Measurements from ENCODE around the gene DSG4. TPM values are rescaled to one million over a fixed set of nuclear protein-coding genes. Genes with fewer than 3 reads are reported as not detected.
"Not testable (repeated sequence)": the region's sequence is repeated elsewhere in the genome, so short reads cannot be mapped to it uniquely, and the experiment has no call there.

Gene DSG4, protein sequence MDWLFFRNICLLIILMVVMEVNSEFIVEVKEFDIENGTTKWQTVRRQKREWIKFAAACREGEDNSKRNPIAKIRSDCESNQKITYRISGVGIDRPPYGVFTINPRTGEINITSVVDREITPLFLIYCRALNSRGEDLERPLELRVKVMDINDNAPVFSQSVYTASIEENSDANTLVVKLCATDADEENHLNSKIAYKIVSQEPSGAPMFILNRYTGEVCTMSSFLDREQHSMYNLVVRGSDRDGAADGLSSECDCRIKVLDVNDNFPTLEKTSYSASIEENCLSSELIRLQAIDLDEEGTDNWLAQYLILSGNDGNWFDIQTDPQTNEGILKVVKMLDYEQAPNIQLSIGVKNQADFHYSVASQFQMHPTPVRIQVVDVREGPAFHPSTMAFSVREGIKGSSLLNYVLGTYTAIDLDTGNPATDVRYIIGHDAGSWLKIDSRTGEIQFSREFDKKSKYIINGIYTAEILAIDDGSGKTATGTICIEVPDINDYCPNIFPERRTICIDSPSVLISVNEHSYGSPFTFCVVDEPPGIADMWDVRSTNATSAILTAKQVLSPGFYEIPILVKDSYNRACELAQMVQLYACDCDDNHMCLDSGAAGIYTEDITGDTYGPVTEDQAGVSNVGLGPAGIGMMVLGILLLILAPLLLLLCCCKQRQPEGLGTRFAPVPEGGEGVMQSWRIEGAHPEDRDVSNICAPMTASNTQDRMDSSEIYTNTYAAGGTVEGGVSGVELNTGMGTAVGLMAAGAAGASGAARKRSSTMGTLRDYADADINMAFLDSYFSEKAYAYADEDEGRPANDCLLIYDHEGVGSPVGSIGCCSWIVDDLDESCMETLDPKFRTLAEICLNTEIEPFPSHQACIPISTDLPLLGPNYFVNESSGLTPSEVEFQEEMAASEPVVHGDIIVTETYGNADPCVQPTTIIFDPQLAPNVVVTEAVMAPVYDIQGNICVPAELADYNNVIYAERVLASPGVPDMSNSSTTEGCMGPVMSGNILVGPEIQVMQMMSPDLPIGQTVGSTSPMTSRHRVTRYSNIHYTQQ
- not detected for total RNA-seq

DNA sequence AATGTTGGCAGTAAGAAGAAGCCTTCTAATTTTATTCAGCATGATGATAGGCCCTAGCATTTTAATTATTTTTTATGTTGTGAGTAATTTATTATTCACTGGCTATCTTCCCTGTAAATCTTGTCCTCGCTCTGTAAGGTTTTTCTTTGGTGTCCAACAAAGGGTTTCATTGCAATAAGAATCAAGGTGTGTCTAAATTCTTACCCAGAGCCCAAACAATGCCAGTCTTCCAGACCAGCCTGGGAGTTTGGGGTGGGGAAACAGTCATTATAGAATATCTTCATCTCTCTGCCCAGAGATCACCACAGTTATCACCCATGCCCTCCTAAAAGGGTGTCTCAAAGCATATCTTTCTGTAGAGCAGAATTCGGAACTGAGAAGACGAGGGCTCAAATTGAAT lies at the start of gene DSG4:
DSG4 (plus strand) TSS at position 301 of the 400 bp plus-strand sequence. CDS start 135 bp downstream, outside the sequence.
- DNase-seq (ENCODE audit: low spot score) = no peak

DNA sequence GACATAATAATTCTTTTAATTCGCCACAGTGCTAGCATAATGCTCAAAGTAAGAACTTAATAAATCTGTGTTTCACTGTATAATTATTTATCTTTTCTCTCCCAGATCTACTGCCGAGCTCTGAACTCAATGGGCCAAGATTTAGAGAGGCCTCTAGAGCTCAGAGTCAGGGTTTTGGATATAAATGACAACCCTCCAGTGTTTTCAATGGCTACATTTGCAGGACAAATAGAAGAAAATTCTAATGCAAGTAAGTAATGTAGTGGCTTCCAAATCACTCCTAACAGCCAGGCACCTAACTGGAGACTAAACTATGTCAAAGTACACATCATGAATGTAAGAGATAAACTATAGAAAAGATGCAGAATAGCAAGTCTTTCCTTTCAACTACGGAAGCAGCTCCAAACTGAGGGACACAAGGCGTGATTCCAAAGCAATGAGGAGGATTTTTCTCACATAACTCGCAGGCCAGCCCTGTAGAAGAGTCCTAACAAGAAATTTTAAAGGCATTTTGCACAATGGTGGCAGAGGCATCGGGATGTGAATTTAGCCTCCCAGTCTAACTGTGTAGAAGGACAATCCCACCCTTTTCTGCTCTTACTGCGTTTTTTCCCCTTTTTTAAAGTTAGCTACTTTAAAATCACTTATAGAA lies 46.7 kb upstream of the DSG4 start:
- no peak for DNase-seq (ENCODE audit: low spot score)

DNA sequence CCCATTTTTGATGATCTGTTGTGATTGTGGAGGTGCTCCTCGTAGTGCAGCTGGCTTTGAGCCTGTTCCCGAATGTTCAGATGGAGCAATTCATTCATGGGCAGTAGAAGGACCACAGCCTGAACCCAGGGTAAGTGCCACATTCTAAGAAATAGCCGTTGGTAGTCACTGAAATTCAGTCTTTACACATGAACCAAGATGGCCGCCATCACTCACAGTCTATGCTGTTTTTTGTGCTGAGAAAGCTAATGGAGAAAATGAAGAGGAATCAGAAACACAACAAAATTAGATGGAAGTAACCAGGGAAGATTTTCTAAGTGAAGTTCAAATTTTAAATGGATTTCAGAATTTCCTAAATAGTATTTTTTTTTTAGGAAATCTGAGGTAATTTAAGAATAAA lies 33.1 kb upstream of the DSG4 start:
- no peak for DNase-seq (ENCODE audit: low spot score)

GRCh38 chr18:31353336-31353735 lies 23.2 kb upstream of the DSG4 start:
- not testable (repeated sequence) for DNase-seq (ENCODE audit: low spot score)

GRCh38 chr18:31354990-31355389 lies 21.6 kb upstream of the DSG4 start:
- no peak for DNase-seq (ENCODE audit: low spot score)

GRCh38 chr18:31356025-31356424 lies 20.6 kb upstream of the DSG4 start:
- no peak for DNase-seq (ENCODE audit: low spot score)

DNA sequence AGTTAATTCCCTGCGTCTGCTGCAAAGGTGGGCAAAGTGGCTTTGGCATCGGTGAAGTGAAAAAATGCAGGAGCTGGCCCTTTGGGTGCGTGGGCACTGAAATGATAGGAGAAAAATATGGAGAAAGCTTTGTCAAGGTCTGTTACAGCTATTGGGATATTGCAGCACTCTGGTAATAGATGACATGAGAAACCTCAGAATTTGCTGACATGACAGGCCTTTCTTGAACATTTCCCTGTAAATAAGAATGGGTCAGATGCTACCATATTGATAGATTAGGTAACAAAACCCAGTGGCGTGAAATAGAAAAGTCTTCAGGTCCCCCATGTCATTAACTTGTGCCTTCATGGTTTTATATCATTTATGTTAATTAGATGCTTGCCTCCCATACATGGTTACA lies 12.4 kb upstream of the DSG4 start:
- DNase-seq (ENCODE audit: low spot score) = no peak

DNA sequence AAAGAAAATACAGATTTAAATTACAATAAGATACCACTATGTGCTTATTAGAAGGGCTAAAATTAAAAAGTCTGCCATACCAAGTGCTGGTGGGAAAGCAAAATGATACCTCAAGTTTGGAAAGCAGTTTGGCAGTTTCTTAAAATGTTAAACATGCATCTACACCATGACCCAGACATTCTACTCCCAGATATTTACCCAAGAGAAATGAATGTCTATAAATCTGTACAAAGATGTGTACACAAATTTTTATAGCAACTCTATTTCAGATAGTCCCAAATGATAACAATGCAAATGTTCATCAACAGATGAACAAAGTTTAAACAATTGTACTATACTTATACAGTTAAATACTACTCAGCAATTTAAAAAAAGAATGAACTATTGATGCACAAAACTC lies 7.1 kb upstream of the DSG4 start:
- DNase-seq (ENCODE audit: low spot score) = no peak

- no peak for DNase-seq (ENCODE audit: low spot score)
Observed at GRCh38 chr18:31371989-31372388, 4.6 kb upstream of the DSG4 start.

GRCh38 chr18:31373641-31374040 lies 2.9 kb upstream of the DSG4 start:
- DNase-seq (ENCODE audit: low spot score) = no peak

DNA sequence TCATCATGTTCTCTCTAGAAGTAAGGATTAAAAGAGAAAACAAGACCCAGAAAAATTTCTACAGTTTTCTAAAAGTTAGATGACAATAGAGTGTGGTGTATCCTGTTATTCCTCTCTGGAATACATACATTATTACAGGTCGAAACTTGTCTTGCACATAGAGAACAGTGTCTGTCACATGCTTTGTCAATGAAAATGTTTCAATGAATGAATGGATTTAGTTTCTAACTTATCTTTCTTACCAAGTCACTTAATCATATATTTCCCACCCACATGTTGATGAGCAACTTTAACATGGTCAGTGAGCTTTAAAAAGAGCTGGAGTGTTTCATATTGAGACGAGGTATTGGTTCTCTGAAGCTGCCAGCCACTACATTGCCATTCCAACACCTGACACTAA lies 4.3 kb downstream of the DSG4 start:
- DNase-seq (ENCODE audit: low spot score) = no peak

DNA sequence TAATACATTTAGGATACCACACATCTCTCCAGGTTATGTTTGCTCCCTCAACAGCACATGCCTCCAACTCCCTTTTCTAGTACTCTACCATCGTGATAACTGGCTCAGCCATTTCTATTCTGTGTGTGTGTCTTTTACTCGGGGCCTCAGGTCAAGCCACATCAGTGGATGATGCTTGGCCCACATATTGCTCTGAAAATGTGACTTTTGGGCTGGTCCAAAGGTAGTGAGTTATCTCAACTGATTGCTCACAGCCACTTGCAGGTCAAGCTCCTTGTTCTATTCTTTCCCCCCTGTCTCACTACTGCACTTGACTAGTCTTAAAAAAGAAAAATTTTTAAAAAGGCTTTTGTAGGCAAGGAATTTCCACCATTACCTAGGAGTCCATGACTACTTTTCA lies 5.5 kb downstream of the DSG4 start:
- no peak for DNase-seq (ENCODE audit: low spot score)

DNA sequence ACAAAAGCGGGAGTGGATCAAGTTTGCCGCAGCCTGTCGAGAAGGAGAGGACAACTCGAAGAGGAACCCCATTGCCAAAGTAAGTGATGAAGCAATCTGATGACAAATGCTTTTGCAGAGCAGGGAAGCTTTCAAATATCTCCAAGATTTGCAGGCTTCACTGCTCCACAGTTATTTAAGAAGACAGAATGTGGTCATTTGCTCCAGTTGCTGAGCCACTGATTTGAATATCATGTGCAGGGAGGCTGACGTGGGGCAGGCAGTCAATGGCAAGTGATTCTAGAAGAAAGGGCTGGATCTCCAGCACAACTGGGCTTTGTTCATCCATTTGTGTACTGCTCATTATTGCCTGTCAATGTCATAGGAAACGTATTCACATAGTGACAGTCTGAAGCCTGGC lies 10.2 kb downstream of the DSG4 start:
- no peak for DNase-seq (ENCODE audit: low spot score)

- no peak for DNase-seq (ENCODE audit: low spot score)
Observed at GRCh38 chr18:31393286-31393685, 16.7 kb downstream of the DSG4 start.

- no peak for DNase-seq (ENCODE audit: low spot score)
Observed at GRCh38 chr18:31396796-31397612, 20.4 kb downstream of the DSG4 start.

DNA sequence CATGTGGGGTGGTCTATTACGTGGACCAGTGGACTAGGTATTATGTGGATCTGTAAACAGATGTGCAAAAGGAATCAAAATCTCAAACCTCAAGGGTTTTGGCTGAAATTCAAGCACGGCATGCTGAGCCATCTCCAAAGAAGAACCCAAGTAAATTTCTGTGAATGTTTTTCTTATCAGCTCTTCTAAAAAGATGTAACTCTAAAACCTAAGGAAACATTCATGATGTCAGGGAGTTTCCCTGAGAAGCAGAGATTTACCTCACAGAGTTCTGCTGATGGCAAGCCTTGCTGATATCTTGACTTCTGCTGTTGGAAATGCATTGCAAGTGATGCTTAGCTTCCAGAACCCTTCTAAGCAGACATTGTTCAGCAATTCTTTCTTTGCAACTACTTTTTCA lies 21.6 kb downstream of the DSG4 start:
- DNase-seq (ENCODE audit: low spot score) = no peak

DNA sequence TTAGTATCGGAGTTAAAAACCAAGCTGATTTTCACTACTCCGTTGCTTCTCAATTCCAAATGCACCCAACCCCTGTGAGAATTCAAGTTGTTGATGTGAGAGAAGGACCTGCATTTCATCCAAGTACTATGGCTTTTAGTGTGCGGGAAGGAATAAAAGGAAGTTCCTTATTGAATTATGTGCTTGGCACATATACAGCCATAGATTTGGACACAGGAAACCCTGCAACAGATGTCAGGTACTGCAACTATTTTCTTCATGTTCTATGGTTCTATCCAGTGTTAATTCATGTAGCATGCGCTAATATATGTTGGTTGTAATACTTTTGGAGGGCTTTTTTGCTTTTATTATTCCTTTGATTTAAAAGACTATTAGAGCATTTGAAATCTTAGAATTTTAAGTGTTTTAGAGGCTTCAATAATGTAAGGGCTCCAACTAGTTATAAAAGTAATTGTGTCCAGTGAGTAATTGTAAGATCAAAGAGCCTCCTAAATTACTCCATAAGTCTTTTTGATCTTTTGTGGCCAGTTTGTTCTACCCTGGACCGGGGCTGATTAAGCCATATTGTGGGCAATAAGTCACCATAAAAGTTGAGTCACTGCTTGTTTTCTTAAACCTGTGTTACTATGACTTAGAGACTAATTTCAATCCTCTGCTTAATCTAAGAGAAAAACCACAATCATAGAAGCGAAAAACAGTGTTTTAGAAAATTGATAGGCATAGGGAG lies 22.9 kb downstream of the DSG4 start:
- DNase-seq (ENCODE audit: low spot score) = no peak

GRCh38 chr18:31401156-31402025 lies 24.8 kb downstream of the DSG4 start:
- DNase-seq (ENCODE audit: low spot score) = no peak

DNA sequence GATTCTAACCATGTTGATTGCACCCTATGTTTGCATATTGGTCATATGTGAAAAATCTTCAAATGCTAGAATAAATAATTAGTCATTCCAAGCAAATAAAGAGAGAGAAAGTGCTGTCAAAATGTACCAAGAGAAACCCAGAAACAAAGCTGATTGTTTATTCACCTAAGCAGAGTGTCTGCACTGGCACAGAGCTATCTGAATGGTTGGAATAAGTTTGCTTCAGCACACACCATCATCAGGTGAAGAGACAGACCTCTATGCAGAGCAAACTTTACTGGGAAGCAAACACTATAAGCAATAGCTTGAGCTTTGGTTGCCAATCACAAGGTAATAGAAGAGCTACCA lies 25.4 kb downstream of the DSG4 start:
- no peak for DNase-seq (ENCODE audit: low spot score)

GRCh38 chr18:31403409-31403808 lies 26.8 kb downstream of the DSG4 start:
- DNase-seq (ENCODE audit: low spot score) = no peak
